DMS79 (cell line): ENCODE measurements around the gene PIP4K2A.
"Not testable (repeated sequence)": the region's sequence is repeated elsewhere in the genome, so short reads cannot be mapped to it uniquely, and the experiment has no call there.

ENCODE experiments used
- DNase-seq: peaks from one replicate; lab custom pipeline; 2025; lab: John Stamatoyannopoulos, UW

PIP4K2A gene

DNA sequence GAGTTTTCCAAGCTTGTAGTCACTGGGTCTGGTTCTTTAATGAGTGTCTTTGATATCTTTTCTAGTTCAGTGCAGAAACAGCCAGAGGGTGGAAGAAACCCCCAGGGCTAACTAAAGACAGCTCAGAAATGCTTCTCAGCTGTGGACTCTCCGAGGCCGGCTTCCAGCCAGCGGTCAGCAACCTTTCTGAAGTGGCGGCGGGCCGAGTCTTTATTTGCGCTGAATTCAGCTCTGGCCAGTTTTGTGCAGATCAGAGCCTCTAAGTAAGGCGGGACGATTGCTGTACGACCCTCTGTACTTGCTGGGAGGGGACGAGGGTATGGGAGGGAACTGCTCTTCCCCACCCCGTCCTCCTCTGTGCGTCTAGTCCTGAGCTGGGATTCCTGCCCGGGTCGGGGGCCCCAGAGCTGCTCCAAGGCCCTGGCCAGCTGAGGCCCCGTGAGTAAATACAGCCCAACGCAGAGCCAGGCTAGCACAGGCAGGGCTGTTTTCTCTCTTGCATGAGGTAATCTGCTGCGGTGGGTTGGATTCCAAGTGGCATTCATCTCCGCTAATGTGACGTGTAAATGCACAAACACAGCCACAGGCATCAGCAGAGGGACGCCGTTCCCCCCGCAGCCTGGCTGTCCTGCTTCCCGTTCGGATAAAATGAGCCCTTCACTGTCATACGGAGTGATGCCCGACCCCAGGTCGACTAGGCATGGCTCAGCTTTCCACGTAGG is 159.8 kb downstream of the PIP4K2A start:
- DNase-seq: peak; percentile 37

DNA sequence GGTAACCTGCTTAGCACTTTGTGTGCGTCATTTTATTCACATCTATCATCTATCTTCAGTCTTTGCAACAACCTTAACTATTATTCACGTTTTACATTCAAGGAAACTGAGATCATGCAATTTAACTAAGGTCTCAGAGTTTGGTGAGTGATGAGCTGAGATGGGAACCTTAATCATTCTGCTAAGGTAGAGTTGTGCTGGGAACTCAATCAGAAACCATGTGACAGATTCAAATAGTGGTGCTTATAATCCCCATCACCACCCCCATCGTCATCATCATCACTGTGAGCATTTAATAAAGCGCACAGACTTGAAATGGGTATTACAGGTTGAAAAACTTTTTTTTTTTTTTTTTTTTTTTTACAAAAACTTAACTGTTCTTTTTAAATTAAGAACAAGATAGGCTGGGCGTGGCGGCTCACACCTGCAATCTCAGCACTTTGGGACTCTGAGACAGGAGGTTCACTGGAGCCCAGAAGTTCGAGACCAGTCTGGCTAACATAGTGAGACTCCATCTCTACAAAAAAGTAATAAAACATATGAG is 160.9 kb downstream of the PIP4K2A start:
- DNase-seq: no peak

DNA sequence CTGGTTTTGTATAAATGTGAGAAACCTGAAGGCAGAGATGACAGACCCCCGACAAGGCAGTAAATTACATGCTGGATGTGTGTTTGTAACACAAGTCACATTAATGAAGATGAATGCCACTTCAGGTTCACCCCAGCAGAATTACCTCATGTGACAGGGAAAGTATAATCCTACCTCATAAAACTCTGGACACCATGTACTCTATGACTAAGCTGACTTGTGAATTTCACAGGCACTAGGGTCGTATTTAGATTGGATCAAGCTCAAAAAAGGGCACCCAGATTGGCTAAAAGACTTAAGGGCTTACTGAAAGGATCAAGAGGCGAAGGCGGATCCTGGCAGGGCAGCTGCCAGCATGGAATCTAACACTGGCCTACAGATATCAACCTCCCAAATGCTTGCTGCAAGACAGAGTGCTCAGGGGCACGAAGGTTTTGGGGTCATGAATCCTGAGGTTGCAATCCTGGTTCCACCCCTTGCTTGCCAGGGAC is 161.4 kb downstream of the PIP4K2A start:
- DNase-seq: no peak

DNA sequence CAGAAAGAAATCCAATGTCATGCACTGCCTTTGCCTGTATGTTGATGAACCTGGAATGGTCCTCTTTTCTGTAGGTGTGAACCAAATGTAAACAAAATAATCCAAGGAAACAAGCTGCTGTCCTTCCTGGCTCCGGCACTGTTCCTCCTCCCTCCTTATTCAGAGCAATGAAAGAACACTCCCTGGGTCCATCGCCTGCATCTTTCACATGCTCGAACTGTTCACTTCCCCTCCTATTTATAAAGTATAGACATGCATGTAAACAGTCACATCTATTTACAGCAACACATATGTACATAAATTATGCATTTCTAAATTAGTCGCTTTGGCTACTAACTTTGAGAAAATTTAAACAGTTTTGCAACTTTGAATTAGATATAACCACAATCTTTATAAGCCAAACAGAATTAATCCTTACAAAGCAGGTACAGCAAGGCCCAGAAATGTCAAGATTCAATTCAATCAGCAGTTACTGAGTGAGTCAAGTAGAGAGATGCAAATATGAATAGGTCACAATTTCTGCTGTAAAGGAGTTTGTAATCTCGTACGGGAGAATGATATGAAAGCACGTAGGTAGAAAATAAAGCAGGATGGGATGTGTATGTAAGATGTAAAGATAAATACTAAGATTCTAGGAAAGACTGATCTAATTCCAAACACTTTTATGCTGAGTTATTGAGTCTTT is 162.6 kb downstream of the PIP4K2A start:
- DNase-seq: no peak

DNA sequence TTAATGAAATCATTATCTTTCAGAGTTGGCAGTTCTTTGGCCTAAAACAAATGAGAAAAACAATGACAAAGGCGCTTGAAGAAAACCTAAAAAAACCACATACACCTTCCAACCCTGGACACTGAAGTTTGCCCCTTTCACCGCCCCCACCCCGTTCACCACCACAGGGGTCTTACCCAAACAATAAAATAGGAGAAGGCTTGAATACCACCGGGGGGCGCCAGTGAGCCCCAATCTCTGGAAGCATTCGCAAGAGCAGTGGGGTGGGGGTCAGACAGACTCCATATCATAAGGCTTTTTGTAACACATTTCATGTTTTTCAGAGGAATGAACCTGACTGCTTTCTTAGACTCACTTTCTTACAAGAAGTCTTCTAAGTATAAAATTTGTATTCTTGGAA is 163.6 kb downstream of the PIP4K2A start:
- no peak for DNase-seq

DNA sequence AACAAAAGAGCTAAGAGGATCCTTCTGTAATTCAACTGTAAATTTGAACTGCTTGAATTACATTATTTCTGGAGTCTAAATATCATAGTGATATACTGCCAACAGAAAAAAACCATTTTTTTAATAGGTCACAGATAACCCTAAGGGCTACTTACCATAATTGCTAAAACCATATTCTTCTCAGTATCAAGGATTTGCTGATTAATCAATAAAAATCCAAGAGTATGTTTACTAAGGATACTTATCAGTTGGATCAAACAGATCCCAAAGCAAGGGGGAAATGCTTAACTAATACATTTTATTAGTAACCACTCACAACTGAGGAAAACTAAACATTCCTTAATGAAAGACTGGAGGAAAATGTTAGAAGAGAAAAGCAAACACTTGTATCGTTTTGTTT is 166.0 kb downstream of the PIP4K2A start:
- DNase-seq: no peak

DNA sequence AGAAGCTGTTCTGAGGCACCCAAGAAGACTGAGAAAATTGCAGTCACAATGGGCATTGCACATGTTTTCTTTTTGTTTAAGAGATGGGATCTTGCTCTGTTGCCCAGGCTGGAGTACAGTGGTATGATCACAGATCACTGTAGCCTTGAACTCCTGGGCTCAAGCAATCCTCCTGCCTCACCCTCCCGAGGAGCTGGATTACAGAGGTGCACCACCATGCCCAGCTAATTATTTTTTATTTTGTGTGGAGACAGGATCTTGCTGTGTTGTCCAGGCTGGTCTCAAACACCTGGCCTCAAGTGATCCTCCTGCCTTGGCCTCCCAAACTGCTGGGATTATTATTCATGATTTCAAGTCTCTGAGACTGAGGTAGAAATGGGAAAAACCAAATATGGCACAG is 168.7 kb downstream of the PIP4K2A start:
- no peak for DNase-seq

DNA sequence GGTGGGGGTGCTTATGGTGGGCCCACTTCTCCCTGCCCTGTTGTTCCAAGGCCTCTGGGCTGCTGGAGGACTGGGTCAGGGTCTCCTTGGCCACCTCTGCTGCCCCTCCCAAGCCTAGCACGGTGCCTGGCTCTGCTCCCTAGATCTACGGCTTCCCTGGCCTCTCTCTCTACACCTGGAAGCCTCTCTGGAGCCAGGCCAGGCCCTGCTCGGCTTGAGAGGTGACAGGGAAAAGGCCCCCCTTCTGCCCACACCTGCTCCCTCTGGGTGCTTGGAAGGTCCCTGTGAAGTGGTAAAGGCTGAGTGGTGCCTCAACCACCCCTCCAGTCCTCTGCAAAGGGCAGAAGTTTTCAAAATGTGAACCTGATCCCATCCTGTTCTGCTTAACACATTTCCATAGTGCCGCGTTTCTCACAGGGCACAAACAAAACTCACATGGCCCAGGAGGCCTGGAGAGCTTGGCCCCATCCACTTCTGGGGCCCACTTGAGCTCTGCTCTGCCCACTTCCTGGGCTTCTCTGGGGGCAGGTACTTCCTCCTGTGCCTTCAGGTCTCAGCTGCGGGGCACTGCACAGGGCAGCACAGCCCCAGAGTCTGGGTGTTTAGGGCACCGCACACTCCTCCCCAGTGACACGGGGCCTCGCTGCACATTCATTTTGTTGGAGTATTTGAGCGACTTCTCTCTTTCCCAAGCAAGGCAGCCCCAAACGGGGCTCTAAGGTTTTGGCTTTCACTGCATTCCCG is 169.9 kb downstream of the PIP4K2A start:
- DNase-seq: peak; percentile 43

DNA sequence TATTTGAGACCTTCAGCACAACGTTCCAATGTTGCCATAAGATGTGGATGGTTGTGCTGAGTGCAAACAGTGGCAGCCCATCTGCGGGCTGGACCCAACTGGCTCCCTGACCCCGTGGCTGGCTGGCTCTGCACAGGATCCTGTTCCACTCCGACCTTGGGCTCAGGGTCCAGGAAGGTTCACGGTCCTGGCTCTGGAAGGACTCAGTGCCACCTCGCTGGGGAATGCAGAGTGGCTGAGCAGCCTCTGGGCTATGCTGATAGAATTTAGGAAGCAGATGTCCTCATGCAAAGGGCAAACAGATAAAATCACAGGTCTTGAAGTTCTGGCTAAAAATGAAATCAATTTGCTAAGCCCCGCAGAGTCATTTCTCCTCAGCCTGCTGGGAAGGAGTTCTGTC is 171.6 kb downstream of the PIP4K2A start:
- DNase-seq: no peak

DNA sequence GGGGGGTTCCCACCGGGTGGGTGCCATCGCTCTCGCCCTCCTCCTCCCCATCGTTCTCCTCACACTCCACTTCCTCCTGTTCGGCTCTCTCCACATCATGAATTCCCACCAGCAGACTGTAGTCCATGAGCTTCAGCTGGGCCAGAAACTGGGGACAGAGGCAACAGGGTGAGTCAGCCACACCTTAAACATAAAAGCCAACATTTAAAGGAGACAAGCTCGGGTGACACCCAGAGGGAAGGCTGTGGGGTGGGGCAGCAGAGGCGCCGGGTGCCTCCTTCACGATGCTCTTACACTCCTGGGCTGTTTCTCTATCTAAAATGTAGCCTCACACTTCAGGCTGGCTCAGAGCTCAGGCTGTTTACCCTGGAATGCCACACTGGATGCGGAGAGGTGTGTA is 172.5 kb downstream of the PIP4K2A start:
- no peak for DNase-seq

DNA sequence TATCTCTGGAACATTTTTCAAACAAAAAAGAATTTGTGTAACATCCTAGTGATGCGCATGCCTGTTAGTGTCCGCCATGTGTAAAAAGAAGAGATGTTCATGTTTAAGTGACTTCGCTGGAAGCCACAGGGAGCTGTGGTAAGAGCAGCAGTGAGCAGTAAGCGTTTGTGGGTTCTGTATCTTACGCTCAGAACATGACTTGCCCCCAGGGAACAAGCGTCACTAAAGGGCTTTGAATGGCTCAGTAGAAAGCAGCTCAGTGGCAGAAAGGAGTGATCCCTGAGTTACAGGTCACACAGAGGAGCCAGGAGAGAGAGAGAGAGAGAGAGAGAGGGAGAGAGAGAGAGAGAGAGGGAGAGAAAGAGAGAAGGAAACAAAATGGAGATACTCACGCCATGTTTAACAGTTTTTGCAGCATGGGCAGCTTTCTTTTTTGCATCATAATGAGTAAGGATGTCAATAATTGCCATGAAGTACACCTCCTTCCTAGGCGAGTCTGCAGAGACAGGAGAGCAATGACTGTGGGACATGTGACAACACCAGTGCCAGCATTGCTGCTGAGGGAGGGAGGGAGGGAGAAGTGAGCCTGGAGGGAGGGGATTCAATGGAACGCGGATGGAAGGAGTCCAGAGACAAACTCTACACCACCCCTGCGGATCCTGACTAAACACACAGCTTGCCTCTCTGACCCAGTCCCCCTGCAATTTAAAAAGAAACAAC is 174.6 kb downstream of the PIP4K2A start:
- DNase-seq: no peak

DNA sequence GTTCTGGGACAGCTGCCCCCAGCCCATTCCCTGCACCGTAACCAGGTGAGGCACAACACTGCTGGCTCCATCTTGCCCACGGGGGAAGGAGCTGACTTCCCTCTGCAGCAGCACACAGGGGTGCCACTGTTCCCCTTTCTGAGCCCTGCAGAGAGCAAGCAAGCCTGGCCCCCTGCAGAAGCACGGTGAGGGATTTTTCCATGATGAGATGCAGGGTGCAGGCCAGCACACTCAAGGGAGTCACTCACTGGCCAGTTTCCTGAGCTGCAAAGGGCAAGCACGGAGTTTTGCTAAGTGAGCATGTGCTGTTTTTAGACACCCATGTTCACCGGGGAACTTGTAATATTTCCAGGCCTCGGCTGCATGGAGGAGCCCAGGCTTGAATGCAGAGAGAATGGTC is 176.6 kb downstream of the PIP4K2A start:
- no peak for DNase-seq

DNA sequence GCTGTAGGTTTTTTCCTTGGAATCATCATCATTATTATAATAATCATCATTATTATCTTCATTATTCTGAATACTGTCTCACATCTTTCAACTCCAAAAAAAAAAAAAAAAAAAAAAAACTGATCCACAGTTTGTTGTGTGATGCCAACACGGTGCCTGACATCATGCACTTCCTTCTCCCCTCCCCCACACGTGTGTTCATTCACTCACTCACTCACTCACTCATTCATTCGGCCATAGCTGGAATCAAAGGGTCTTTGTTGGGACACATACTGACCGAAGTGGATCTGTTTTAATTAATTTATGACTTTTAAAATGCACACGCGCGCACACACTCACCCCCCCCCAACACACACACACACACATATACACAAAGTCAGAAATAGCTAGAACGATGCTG is 177.8 kb downstream of the PIP4K2A start:
- DNase-seq: no peak

DNA sequence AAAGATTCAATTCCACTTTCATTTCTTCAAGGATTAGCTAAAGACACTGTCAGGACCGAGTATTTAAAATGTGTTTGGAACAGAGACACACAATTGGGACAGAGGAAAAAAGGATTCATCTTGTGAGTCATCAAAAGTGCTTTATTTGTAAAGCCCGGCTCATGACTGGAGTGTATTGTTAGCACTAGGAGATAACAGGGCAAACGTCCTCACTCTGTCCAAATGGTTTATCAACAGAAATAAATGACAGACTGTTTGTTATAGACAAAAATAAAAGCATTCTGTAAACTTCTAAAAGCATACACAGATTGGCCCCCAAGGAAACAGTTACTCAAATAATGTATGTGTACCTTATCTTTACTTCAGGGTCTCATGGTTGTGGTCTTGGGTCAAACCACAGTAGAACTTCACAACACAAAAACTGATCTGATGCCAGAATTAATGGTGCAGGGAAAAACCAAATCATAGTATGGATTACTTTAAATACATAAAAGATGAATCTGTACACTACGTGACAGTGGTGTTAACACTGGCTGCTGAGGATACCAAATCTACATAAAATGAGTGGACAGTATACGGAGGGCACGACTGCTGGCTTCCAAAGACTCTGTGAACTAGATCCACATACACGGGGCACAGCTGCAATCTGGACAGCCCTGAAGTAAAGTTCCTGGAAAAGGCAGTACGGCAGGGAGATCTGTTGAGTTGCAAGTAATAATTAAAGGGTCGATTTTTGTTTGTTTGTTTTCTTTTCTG is 179.4 kb downstream of the PIP4K2A start:
- no peak for DNase-seq

DNA sequence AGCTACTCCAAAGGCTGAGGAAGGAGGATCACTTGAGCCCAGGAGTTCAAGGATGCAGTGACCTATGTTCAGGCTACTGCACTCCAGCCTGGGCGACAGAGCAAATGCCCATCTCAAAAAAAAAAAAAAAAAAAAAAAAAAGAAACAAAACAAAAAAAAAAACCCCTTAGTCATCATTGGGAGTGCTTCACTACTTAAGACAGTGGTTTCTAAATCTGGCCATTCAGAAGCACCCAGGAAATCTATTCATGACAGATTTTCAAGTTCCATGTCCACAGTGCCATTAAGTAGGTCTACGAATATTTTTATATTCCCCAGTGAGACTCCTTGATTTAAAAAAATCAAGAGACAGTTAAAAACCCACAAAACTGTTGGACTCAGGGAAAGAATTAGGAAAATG is 182.9 kb downstream of the PIP4K2A start:
- no peak for DNase-seq

DNA sequence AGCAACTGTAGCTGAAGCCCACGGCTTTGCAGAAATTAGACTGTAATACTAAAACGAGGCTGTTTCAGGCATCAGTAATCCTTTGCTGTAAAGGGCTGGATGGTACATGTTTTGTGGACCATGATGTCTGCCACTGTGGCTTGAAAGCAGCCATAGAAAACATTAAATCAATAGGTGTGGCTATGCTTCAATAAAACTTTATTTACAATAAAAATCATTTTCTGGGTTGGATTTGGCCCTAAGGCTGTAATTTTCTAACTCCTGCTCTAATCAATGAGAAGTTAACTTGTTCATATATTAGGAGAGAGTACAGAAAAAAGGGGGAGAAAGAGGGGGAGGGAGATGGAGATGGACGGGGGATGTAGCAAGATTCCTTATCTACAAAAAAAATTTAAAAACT is 183.4 kb downstream of the PIP4K2A start:
- no peak for DNase-seq

DNA sequence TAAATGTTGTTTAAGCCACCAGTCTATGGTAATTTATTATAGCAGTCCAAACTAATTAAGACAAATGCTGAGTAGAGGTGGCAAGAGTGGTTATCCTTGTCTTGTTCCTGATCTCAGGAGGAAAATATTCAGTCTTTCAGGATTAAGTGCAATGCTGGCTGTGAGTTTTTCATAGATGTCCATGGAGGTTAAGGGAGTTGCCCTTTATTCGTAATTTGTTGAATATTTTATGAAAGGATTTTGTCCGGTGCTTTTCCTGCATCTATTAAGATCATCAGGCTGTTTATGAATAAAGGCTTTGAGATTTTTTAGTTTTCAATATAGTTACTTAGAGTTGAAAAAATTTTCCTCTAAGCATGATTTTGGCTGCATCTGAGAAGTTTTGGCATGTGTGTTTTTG is 186.9 kb downstream of the PIP4K2A start:
- DNase-seq: no peak

DNA sequence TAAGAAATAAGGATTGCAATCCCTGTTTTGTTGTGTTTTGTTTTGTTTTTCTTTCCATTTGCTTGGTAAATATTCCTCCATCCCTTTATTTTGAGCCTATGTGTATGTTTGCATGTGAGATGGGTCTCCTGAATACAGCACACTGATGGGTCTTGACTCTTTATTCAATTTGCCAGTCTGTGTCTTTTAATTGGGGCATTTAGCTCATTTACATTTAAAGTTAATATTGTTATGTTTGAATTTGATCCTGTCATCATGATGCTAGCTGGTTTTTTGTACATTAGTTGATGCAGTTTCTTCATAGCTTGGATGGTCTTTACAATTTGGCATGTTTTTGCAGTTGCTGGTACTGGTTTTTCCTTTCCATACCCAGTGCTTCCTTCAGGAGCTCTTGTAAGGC is 190.0 kb downstream of the PIP4K2A start:
- DNase-seq: not testable (repeated sequence)

DNA sequence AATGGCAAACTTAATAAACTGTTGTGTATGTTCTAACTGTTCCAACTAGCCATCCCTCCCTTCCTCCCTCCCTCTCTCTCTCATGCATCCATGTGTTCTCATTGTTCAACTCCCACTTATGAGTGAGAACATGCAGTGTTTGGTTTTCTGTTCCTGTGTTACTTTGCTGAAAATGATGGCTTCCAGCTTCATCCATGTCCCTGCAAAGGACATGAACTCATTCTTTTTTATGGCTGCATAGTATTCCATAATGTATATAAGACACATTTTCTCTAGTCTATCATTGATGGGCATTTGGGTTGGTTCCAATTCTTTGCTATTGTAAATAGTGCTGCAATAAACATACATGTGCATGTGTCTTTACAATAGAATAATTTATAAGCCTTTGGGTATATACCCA is 193.7 kb downstream of the PIP4K2A start:
- DNase-seq: not testable (repeated sequence)

DNA sequence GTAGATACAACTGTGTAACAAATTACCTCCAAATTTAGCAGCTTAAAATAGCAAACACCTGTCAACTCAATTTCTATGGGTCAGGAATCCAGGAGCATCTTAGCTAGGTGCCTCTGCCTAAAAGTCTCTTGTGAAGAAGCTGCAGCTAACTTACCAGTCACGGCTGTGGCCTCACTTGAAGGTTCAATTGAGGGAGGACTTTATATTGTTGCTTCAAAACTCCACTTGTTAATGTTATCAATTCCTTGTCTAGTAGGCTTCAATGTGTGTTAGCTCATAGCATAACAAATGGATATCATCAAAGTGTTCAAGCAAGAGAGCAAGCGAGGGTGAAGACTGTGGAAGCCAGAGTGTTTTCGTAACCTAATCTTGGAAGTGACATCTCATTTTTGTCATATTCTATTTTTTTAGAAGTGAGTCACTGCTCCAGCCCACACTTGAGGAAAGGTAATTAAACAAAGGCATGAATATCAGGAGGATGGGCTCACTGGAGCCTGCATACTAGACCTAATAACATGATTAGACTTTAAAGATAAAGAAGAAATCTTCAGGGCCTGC is 196.1 kb downstream of the PIP4K2A start:
- DNase-seq: no peak

DNA sequence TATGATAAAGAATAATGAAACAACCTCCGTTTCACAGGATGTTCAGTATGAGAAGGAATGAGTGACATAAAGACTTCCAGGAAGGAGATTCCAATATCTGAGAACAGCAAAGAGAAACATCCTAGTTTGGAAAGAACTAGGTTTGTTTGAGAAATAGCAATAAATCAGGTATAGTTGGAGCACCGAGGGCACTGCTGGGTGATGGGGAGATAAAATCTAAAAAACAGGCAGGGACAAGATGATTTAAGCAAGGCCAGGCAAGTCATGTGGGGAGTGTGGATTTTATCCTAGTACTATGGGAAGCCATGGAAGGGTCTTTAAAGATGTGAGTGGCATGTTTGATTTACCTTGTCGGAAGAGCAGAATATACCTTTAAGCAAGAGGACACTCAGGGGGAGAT is 199.4 kb downstream of the PIP4K2A start:
- no peak for DNase-seq
